GM19043 (cell line): ENCODE data around the gene RANBP17.
"Not testable (repeated sequence)": the region's sequence is repeated elsewhere in the genome, so short reads cannot be mapped to it uniquely, and the experiment has no call there.

Experiments used
- ATAC-seq: cut with Tn5 transposase; IDR thresholded peaks from one replicate; pipeline ENCODE4 v1.9.1; 2021; ENCODE audit warnings: low read depth; ENCODE audit not compliant: unreplicated experiment

RANBP17 gene

DNA sequence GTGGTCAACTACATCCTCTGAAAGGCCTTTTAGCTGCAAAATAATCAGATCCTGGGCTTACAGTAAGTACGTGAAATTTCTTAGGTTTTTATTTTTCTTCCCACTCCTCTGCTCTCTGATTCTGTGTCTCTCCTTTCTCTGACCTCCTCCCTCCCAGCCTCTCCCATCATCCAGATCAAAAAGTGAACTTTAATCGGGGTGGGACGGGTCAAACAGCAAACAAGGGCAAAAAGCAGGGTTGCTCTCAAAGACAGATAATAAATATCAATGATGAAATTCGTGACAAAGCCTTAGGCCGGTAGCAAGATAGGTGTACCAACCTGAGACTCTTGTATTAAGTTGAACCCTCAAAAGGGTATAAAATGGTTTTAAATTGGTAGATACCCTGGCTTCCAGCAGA lies 76.1 kb downstream of the RANBP17 start:
- ATAC-seq = no peak

DNA sequence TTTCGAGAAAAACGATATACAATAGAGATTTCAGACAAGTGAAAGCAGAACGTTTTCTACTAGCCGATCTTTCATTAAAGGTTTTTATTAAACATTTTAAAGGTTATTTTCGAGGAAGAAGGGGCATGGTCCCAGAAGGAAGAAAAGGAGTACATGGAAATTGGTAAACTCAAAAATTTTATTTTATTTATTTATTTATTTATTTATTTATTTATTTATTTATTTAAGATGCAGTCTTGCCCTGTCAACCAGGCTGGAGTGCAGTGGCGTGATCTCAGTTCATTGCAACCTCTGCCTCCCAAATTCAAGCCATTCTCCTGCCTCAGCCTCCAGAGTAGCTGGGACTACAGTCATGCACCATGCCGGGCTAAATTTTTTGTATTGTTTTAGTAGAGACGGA lies 77.4 kb downstream of the RANBP17 start:
- ATAC-seq = no peak

DNA sequence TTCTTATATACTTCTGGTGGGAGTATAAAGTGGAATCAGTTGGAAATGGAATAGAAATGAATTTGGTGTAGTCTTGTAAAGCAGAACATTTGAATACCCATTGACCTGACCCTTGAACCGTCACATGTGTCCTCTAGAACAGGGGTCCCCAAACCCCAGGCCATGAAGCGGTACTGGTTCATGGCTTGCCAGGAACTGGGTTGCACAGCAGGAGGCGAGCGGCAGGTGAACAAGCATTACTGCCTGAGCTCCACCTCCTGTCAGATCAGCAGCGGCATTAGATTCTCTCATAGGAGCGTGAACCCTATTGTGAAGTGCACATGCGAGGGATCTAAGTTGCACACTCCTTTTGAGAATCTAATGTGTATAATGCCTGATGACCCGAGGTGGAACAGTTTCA lies 80.0 kb downstream of the RANBP17 start:
- ATAC-seq = no peak

GRCh38 chr5:170945275-170945674 lies 83.5 kb downstream of the RANBP17 start:
- no peak for ATAC-seq

DNA sequence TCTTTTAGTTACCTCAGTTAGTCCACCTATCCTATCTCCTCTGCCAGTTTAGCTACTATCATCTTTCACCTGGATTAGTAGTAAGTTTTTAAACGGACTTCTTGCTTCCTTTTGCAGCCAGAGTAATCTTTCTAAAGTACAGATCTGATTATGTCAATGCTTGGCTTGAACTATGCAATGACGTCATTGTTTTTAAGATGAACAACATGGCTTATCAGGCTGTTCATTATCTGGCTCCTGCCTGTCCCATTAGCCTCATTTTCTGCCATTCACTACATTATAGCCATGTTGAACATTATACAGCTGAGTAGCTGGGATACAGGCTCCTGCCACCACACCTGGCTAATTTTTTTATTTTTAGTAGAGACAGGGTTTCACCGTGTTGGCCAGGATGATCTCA lies 98.7 kb downstream of the RANBP17 start:
- ATAC-seq = no peak

DNA sequence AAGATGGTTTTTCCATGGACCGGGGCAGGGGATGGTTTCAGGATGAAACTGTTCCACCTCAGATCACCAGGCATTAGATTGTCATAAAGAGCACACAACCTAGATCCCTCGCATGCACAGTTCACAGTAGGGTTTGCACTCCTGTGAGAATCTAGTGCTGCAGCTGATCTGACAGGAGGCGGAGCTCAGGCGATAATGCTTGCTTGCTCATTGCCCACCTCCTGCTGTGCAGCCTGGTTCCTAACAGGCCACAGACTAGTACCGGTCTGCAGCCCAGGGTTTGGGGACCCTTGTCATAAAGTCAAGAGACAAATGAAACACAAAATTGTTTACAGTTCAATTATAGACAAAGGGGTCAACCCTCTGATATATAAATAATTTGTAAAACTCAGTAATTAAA lies 101.7 kb downstream of the RANBP17 start:
- ATAC-seq = no peak

GRCh38 chr5:170974461-170974860 lies 112.6 kb downstream of the RANBP17 start:
- no peak for ATAC-seq

DNA sequence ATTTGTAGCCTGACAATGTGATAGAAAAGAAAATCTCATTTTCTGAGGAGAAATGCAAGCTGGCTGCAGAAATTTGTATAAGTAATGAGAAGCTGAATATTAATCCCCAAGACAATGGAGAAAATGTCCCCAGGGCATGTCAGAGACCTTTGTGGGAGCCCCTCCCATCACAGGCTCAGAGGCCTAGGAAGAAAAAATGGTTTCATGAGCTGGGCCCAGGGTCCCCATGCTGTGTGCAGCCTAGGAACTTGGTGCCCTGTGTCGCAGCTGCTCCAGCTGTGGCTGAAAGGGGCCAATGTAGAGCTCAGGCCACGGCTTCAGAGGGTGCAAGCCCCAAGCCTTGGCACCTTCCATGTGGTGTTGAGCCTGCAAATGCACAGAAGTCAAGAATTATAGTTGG lies 118.4 kb downstream of the RANBP17 start:
- not testable (repeated sequence) for ATAC-seq

GRCh38 chr5:170985486-170985885 lies 123.7 kb downstream of the RANBP17 start:
- ATAC-seq = no peak

- ATAC-seq = no peak
Measured at GRCh38 chr5:170986598-170986997, 124.8 kb downstream of the RANBP17 start.

DNA sequence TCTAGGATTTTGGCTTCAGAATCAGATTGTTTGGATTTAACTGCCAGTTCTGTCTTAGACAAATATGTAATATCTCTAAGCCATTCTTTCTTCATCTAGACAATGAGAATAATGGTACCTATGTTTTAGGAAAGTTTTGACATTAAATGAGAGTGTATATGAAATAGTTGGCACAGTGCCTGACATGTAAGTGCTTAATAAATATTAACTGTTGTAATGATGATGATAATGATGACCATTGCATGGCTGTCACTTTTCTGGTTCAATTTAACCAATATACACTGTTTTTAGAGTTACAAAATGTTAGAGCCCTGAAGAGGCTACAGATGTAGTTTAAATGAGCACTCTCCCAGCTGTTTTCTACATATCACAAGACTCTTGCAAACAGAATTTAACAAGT lies 131.7 kb downstream of the RANBP17 start:
- no peak for ATAC-seq

DNA sequence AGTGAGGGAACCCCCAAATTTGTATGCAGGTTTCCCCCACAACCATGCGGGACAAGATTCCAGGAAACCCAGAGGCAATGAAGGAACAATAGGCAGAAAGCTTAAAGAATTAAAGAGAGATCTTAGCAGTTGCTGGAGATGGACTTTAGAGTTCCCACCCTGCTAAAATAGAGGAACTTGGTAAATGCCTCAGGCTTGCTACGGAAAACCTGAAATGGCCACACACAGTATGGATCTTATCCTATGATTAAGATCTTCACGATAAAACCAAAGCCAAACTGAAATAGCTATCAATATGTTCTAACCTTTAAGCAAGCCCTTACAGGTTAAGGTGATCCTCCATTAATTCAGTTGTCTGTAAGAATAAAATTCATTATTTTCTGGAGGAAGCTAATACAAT lies 148.3 kb downstream of the RANBP17 start:
- no peak for ATAC-seq

DNA sequence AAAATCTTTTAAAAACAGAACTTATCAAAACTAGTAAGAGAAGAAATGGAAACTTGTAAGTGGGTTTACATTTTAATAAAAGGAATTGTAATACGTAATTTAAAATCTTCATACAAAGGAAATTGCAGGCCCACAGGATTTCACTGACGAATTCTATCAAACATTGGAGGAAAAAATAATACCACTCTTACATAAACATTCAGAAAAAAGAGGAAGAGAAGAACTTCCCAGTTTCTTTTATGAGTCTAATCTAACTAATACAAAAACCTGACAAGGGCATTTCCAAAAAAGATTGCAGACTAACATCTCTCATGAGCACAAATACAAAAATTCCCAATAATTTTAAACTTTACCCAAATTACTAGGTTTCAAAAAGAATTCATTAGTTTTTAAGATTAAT lies 149.0 kb downstream of the RANBP17 start:
- no peak for ATAC-seq

- no peak for ATAC-seq
Measured at GRCh38 chr5:171023508-171023907, 161.7 kb downstream of the RANBP17 start.

DNA sequence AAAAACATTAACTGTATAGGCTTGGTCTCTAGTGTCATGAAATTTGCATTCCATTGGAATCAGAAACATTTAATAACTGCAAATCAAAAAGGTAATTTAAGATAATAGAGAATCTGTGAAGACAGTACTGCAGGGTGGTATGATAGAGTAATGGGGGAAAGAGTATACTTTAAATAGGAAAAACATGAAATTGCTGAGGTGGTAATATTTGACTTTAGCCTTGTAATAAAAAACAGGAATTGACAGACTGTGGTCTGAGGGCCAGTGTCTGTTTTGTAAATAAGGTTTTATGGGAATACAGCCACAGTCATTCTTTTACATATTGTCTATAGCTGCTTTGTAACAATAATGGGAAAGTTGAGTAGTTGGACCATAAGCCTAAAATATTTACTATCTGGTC lies 162.3 kb downstream of the RANBP17 start:
- ATAC-seq = no peak

DNA sequence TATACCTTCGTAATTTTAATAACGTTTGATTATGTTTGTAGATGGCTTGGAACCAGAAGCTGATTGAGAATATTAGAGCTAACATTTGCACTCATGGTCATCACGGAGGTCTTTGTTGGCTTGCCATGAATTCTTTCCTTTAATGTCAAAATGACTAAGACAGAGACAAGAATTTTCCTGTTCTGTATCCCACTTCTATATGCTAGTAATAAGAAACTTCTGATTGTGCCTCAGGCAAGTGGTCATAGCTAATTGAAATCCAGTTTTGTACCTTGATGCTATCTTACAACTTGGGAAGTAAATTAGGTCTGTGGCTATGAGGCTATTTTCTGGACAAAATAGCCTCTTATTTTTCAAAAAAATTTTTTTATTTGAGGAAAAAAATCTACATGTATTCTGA lies 167.6 kb downstream of the RANBP17 start:
- ATAC-seq = no peak

DNA sequence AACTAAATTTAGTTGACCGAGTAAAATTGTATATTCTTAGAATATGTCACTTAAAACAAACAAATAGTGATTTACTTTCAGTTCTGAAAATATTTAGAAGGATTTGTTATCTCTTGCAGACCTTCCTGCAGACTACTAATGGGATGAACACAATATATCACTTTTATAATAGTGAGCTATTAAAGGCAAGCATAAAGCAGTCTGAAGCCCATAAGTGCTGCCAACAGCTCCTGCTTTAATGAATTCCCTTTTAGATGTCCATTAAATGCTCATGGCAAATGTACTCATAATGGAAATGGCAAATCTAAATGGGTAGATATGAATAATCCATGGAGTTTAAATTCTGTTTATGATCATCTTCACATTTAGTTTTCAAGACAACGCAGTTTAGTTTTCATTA lies 170.2 kb downstream of the RANBP17 start:
- no peak for ATAC-seq

GRCh38 chr5:171032435-171032973 lies 170.7 kb downstream of the RANBP17 start:
- no peak for ATAC-seq

GRCh38 chr5:171041893-171042292 lies 180.1 kb downstream of the RANBP17 start:
- not testable (repeated sequence) for ATAC-seq

DNA sequence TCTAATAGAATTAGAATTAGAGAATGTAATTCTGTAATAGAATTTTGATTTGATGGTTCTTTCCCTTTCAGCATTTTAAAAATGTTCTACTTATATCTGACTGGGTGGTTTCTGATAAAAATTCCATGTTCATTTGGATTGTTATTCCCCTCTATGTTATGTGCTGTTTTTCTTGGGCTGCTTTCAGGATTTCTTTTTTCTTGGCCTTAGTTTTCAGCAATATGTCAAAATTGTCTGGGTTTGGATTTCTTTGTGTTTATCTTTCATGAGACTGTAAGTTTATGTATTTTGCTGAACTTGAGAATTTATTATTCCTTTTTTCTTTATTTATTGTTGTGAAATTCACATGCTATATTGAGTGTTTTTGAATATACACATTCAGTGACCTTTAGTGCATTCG lies 189.1 kb downstream of the RANBP17 start:
- ATAC-seq = no peak

DNA sequence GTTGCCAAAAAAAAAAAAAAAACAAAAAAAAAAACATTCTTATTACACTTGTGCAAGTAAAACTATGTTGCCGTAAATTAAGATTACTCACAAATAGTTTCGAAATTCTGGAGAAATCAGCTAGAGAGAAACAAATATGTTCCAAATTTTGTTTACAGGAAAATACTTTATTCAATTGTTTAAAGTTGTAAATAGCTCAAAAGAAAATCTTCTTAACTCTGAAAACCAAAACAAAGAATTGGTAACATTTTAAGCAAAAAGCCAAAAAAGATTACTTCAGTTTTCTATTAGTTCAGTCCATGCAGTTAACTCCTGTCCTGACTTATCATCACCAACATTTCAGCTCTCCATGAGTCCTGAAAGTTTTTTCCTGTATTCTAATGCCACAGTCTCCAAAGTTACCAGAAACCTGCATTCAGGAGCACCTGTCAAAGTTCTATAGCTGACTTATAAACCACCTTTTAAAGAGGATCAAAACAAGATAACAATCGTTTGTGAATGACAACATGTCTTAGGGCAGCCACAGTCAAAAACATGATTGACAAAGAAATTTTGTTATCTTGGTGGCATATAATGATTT lies 194.1 kb downstream of the RANBP17 start:
- no peak for ATAC-seq

- no peak for ATAC-seq
Measured at GRCh38 chr5:171067540-171068130, 205.8 kb downstream of the RANBP17 start.

GRCh38 chr5:171074747-171075146 lies 212.9 kb downstream of the RANBP17 start:
- no peak for ATAC-seq
